ENCODE results near the gene SND1. TPM values are rescaled to one million over a fixed set of nuclear protein-coding genes. Genes with fewer than 3 reads are reported as not detected.

The SND1 gene
- total and polyA plus RNA-seq, 10 of the 15 experiments (the other 5 are each of a cell fraction or from before 2014, with no cell fraction given) = 52.4 to 270 (median 146) TPM

- BruUV-seq (replicated peaks) = no TSS peak
- Histone ChIP-seq H3K4me2 (ENCODE audit: control insufficient read depth, insufficient read depth) (no peak overlapping the region), H3K9ac (ENCODE audit: control insufficient read depth, insufficient read depth, low read length) (no peak overlapping the region), H3K4me1 (ENCODE audit: control insufficient read depth, insufficient read depth, low read length) (no peaks in the 10 kb centered on the region), H2AFZ (ENCODE audit: control insufficient read depth, low read depth, low read length) (no peak overlapping the region), H3K27ac (ENCODE audit: control insufficient read depth, insufficient read depth) (no peak overlapping the region), H3K9me3 (replicated peaks; ENCODE audit: control insufficient read depth, insufficient read depth, low read length) (no peaks in the 10 kb centered on the region), H3K36me3 (ENCODE audit: control insufficient read depth in 2 of 2, insufficient read depth in 2 of 2, low read length in 1 of 2) (peaks cover 14 to 25% of the 10 kb centered on the region in 2 experiments; a peak in 3 of 4 replicates), H3K79me2 (ENCODE audit: control insufficient read depth, insufficient read depth, low read length) (no peaks in the 10 kb centered on the region), H4K20me1 (ENCODE audit: control insufficient read depth, insufficient read depth) (no peaks in the 10 kb centered on the region; the same call in 1 of the 2 replicates), H3K27me3 (replicated peaks in 1 of 2; ENCODE audit: control insufficient read depth in 2 of 2, insufficient read depth in 2 of 2, low read length in 1 of 2) (no peaks in the 10 kb centered on the region), H3K4me3 (no peak overlapping the region)
- in situ Hi-C loops (cut with MboI) (no loop called here), intact Hi-C loops (cut with micrococcal nuclease; ENCODE audit: unreplicated experiment) (no loop called here)
- 89% methylated on average over 8 of the region's 8 CpGs for WGBS (ENCODE audit: insufficient coverage, insufficient replicate concordance, low lambda C conversion rate, missing lambda C conversion rate)
- no peak for ATAC-seq
- ChIA-PET SMC1A (ENCODE audit: uncharacterized antibody, unreplicated experiment) (no interaction called here), POLR2A (no interaction called here), RAD21 (ENCODE audit: unreplicated experiment) (interaction anchor here (0.8 kb wide), 1 partner anchor 40 kb away, joined by 3 read pairs; no protein-coding TSS in a partner anchor), CTCF (interaction anchor here (0.5 to 1.5 kb wide), 5 partner anchors 13 to 895 kb away, joined by 3 to 6 read pairs (median 3); no protein-coding TSS in a partner anchor)
- TF ChIP-seq ZNF592 (IDR thresholded peaks at IDR 0.05) (no peak), EP300 (IDR thresholded peaks at IDR 0.05; ENCODE audit: borderline replicate concordance in 1 of 2, control insufficient read depth in 1 of 2, low read depth in 2 of 2, low read length in 2 of 2) (no peak), ATF7 (IDR thresholded peaks at IDR 0.05; ENCODE audit: low read depth) (no peak), SMAD1 (IDR thresholded peaks at IDR 0.05; ENCODE audit: low read depth, partially characterized antibody) (no peak), CBX3 (IDR thresholded peaks at IDR 0.05; ENCODE audit: borderline replicate concordance, low read depth) (no peak), MLLT1 (IDR thresholded peaks at IDR 0.05) (no peak), PAX8 (IDR thresholded peaks at IDR 0.05) (no peak), E4F1 (IDR thresholded peaks at IDR 0.05; ENCODE audit: borderline replicate concordance, partially characterized antibody) (no peak), CEBPB (IDR thresholded peaks at IDR 0.05; ENCODE audit: borderline replicate concordance in 1 of 2, low read depth in 2 of 2, low read length in 2 of 2) (no peak), POLR2A (IDR thresholded peaks at IDR 0.05; ENCODE audit: low read depth, low read length) (no peak)
- no peak for FAIRE-seq
- DNase-seq (ENCODE audit: low read depth, low spot score) = no peak
These were observed 416.8 kb downstream of the SND1 start for GRCh38 chr7:128068785-128069184.

Measured in GM12878 (cell line).